K562 (cell line): ENCODE results near the gene MBNL2.
"Not testable (repeated sequence)": the region's sequence is repeated elsewhere in the genome, so short reads cannot be mapped to it uniquely, and the experiment has no call there.

Source experiments
- HMGXB4 ChIP-seq: sonication (generic); formaldehyde crosslinking; IDR thresholded peaks from 2 replicates; pipeline ENCODE4 v1.8.1; 2023; ENCODE audit warnings: mild to moderate bottlenecking, missing genetic modification reagents
- ZNF121 ChIP-seq: sonication (generic); formaldehyde crosslinking; conservative IDR thresholded peaks from 2 replicates; pipeline ENCODE4 v1.8.0; 2022; ENCODE audit warnings: missing genetic modification reagents
- TF ChIP-seq, protein P1 (sequence below), 2 experiments: fragments of 150-350 bp in 1 of 2; IDR thresholded peaks; 2 replicates each; pipeline ENCODE4 v1.6.1; 2012 to 2016; ENCODE audit warnings: low read depth in 2 of 2, low read length in 2 of 2, mild to moderate bottlenecking in 1 of 2, moderate library complexity in 1 of 2

DNA sequence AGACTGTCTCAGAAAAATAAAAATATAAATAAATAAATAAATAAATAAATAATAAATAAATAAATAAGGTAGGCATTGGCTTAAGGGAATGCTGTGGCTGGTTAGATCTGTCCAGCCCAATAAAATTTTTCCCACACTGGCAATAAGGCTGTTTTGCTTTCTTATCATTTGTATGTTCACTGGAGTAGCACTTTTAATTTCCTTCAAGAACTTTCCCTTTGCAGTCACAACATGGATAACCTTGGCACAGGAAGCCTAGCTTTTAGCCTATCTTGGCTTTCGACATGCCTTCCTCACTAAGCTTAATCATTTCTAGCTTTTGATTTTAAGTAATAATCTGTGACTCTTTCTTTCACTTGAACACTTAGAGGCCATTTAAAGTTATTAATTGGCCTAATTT is 129.9 kb downstream of the MBNL2 start:
- not testable (repeated sequence) for TF ChIP-seq ZNF121; HMGXB4 (CRISPR knock-in tag)
- TF ChIP-seq, protein P1, sequence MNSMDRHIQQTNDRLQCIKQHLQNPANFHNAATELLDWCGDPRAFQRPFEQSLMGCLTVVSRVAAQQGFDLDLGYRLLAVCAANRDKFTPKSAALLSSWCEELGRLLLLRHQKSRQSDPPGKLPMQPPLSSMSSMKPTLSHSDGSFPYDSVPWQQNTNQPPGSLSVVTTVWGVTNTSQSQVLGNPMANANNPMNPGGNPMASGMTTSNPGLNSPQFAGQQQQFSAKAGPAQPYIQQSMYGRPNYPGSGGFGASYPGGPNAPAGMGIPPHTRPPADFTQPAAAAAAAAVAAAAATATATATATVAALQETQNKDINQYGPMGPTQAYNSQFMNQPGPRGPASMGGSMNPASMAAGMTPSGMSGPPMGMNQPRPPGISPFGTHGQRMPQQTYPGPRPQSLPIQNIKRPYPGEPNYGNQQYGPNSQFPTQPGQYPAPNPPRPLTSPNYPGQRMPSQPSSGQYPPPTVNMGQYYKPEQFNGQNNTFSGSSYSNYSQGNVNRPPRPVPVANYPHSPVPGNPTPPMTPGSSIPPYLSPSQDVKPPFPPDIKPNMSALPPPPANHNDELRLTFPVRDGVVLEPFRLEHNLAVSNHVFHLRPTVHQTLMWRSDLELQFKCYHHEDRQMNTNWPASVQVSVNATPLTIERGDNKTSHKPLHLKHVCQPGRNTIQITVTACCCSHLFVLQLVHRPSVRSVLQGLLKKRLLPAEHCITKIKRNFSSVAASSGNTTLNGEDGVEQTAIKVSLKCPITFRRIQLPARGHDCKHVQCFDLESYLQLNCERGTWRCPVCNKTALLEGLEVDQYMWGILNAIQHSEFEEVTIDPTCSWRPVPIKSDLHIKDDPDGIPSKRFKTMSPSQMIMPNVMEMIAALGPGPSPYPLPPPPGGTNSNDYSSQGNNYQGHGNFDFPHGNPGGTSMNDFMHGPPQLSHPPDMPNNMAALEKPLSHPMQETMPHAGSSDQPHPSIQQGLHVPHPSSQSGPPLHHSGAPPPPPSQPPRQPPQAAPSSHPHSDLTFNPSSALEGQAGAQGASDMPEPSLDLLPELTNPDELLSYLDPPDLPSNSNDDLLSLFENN (IDR thresholded peaks at IDR 0.05; ENCODE audit: low read depth in 2 of 2, low read length in 2 of 2), result not testable (repeated sequence)
